HG02938 (cell line): Measurements from ENCODE around the gene SERPINB1.

Experiments
- ATAC-seq: cut with Tn5 transposase; IDR thresholded peaks from one replicate; pipeline ENCODE4 v1.9.1; 2021; ENCODE audit warnings: mild to moderate bottlenecking, moderate library complexity; ENCODE audit not compliant: unreplicated experiment

SERPINB1 gene

DNA sequence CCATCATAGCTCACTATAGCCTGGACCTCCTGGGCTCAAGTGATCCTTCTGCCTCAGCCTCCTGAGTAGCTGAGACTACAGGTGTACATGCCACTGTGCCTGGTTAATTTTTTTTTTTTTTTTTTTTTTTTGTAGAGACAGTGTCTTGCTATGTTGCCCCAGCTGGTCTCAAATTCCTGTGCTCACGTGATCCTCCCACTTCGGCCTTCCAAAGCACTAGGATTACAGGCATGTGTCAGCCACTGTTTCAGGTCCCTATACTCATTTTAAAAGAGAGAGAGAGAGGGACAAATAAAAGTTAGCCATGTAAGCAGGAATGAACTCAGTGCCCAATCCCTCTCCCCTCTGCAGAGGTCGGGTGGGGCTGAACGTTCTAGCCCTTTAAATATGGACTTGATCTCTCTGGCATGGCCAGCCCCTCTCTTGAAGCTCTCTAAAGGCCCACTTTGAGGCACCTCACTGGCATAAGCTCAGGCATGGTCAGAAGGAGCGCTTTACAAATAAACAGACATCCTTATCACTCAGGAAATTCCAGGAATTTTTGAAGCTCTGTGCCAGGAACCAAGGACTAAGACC lies 9.0 kb upstream of the SERPINB1 start:
- ATAC-seq, result no peak

DNA sequence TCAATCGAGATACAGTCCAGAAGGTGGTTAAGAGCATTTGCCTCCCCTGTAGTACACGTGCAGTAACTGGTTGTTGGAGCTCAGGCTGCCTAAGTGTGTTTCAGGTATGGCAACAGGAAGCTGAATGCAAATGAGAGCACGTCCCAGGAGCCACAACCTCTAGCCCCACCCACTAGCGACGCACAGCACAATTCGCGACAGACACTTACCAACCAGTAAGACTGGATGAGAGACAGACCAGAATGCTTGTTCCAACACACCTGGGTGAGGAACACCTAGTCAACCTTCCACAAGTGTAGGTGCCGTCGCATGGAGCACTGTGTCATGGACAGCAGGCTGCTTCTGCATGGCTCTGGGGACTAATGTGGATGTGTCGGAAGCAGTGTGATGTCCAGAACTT lies 7.2 kb upstream of the SERPINB1 start:
- ATAC-seq, result no peak

DNA sequence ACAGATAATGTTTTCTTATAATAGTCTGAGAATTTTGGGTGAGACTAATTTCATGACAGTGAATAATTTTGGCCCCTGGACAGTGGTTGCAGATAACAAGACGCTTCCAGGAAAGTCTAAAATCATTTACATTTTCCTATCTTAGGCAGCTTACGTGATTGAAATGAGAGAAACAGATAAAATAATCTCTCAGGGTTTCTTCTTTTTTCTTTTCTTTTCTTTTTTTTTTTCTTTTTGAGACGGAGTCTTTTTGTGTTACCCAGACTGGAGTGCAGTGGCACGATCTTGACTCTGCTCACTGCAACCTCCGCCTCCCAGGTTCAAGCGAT lies 4.2 kb upstream of the SERPINB1 start:
- no peak for ATAC-seq

DNA sequence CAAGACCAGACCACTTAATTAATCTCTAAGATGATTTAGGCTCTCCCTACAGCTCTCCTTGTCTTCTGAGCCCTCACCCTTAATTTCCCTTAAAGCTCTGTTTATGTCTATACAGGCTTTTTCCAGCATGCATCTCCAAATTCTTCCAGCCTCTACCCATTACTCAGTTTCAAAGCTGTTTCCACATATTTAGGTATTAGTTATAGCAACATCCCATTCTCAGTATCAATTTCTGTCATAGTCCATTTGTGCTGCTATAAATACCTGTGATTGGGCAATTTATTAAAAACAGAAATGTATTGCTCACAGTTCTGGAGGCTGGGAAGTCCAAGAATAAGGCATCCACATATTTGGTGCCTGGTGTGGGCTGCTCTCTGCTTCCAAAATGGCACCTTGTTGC lies 2.3 kb upstream of the SERPINB1 start:
- ATAC-seq, result no peak

DNA sequence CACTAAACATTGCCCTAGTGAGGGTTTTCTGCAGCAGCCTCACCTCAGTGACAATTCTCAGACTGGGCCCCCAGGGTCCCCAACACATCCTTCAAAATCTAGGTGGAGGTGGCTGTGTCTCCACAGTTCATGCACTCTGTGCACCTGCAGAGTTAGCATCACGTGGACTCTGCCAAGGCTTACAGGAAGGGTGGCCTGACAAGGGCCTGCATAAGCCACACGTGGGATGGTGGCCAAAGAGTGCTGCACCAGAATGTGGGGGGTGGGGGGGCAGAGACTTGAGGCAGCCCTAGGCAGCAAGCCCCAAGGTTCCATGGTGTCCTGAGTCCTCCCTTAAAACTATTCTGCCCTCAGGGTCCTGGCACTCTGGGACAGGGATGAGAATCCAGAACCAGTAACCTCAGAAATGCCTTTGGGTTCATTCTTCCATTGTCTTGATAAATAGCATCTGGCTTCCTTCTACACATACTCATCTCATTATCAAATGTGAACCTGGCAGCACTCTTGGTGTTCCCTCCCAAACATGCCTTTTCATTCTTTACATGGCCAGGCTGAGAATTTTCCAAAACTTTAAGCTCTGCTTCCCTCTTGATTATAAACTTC lies 1.6 kb upstream of the SERPINB1 start:
- ATAC-seq, result no peak

DNA sequence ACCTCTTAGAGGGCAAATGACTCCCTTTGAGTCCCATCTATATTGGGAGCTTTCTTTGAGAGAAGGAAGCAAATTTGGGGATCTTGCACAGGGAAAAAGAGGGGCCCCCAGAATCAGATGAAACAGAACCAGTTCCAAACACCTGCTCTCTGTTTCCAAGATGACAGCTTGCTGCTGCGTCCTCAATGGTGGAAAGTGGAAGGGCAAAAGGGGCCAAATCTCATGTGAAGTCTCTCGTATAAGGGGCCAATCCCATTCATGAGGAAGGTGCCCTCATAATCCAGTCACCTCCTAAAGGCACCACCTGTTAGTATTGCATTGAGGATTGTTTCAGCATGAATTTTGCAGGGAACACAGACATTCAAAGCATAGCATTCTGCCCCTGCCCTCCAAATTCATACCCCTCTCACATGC lies 483 bp upstream of the SERPINB1 start:
- ATAC-seq, result no peak

DNA sequence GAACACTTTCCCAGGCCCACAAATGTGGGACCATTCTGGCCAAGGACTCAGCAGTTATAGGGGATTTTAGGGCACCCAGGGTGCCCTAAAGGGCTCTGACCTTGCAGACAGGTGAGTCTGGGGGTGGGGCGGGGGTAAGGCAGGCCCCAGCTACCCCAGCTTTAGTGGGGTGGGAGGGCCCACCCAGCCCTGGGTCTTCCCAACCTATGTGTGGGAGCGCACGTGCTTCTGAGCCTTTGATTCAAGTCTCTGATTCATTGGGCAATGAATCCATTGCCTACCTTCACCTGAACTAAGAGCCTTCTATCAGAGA lies 958 bp downstream of the SERPINB1 start:
- no peak for ATAC-seq

DNA sequence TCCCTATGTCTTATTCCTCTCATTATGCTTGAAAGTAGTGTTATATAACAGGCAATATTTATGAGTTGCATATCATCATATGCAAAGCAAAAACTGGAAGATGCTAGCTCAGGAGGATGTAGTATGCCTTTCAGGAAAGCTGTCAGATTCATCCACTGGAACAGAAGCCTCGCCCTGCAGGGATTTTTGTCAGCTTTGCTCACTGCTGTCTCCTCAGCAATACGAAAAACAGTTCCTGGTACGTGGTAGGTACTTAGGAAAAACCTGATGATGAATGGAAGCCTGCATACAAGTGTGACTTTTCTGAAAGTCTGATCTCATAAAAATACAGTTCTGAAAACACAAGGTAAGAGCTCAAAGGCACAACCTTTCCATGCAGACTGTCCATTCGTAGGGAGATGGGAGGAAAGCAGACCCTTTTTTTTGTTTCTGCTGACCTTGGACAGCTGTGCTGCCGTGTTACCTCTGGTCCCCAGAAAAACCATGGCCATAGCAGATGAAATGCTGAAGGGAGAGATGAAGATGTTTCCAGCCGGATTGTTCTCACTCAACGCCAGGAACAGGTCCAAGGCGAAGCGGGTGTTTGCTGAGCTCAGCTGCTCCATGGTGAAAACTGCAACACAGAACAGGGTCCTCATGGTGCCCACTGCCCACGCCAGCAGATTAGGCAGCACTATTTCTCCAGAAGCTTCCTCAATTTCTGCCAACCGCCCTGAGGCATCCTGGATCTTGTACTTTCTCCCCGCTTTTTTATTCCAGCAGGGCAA lies 1.5 kb downstream of the SERPINB1 start:
- no peak for ATAC-seq

DNA sequence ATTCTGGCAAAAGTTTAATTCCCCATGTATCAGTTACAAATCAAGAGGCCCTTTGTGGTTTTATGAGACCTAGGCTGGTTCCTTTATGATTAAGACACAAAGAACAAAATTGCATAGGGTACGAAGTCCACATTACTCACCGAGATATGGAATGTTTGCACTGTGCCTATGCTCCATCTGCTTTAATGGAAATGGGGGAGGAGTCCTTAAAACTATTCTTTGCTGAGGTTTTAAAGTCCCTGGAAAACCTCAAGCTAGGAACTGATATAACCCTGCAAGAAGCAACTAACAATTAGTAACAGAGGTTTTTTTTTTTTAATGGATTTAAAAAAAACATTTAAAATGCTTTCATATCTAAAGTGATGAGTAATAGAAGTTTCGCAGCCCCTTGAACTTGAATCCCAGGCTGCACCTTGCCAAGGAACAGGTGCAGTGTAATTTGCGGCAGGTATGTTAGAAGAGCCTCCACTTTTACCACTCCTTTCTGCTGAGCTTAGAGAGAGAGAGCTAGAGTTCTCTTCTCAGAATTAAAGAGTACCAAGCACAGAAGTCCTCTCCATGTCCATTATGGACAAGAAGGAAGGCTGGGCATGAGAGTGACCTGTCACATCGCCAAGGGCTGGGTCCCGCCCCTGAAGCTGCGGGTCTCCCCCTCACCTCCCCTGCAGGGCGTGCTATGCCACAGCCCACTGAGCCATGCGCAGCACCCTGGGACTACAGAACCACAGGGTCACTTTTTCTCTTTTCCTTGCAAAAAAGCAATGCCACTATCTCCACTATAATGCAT lies 2.3 kb downstream of the SERPINB1 start:
- no peak for ATAC-seq

DNA sequence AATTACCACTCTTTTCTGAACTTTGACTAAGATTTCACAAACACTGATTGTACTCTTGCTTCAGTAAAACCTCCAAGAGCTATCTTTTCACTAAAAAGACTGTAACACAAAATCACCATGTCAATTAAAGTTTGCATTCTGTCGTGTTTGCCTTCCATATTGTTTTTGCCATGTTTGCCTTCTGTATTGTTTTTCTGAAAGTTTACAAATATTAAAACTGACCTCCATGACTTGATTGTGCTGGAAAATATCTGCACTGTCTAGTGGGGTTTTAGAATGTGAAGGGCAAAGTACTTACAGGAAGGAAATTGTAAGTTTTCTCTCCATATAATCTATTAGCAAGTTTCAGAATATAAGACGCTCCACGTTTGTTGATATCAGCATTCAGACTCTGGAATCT lies 3.4 kb downstream of the SERPINB1 start:
- no peak for ATAC-seq

DNA sequence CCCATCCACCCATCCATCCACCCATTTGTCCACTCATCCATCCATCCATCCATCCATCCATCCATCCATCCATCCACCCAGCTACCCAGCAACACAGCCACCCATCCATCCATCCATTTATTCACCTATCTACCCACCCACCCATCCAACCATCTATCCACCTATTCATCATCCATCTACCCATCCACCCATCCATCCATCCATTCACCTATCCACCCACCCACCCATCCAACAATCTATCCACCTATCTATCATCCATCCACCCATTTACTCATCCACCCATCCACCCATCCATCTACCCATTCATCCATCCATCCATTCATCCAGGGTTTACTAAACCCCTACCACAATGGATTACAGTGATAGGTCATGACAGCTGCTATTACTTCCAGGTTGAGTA lies 7.4 kb downstream of the SERPINB1 start:
- no peak for ATAC-seq

DNA sequence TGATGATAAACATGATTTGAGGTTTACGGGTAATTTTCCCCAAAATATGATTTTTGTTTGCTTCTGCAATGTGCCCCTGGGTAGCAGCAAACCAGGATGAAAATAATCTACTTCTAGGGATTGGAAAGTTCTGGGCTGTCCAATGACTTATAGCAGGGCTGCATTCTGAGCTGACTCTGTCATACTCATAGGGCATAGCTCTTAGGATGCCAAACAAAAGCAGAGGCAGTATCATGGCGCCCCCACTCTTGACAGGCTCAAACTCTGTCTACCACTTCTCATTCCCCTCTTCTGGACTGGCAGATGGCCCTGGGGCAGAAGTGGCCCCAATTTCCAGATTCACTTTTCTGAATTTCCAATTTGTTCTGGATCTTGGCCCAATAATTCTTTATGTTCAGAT lies 10.3 kb downstream of the SERPINB1 start:
- no peak for ATAC-seq

DNA sequence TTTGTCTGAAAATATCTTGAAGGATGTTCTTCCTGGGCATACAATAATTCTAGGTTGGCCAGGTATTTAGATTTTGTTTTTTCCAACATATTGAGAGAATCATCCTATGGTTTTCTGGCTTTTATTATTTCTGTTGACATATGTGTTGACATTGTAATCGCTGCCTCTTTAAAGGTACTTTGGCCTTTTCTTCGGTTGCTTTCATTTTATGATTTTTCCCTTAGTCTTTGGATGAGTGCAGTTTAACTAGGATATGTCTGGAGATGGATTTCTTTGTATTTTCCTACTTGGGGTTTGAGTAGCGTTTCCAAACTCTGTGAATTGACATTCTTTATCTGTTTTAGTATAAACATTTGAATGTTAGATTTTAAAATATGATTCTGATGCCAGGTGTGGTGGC lies 11.5 kb downstream of the SERPINB1 start:
- no peak for ATAC-seq

DNA sequence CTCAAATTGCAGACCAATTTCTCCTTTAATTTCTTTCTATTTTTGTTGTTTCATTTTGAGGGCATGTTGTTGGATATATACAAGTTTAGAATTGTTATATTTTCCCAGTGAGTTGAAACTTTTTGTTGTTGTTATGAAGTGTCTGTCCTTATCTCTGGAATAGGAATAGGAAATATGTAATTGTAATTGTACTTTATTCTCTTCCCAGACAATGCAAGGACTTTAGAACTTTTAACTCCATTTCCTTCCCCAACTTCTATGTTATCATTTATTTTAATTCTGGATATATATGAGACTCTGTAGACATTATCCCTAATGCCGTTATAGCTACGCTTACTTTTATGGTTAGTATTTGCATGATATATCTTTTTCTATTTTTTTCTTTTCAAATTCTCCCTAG lies 12.4 kb downstream of the SERPINB1 start:
- no peak for ATAC-seq

DNA sequence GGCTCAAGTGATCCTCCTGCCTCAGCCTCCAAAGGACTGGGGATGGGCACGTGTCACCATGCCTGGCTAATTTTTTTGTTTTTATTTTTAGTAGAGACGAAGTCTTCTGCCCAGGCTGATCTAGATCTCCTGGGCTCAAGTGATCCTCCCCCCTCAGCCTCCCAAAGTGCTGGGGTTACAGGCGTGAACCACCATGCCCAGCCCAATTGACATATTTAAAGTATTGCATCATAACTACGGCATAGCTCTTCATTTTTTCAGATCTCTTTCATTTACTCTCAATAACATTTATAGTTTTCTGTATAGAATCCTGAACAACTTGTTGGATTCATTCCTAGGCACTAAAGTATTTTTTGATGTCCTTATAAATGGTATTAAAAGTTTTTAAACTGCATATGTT lies 13.0 kb downstream of the SERPINB1 start:
- ATAC-seq, result no peak

DNA sequence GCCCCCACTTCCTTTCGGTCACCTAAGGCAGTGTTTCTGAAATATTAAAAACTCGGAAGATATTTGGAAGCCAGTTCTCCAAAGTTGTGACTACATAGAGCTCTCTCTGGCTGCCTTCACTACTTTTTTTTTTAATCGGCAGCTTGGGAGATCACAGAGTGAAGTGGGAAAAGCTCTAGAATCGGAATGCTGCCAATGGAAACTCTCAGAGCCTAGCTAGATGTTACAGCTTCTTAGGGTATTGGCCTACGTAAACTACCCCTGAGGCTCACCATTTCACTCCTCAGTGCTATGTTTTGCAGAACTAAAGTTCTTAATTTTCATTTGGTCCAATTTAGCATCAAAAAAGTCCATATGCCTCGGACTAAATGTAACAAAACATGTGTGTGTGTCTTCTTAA lies 14.5 kb downstream of the SERPINB1 start:
- no peak for ATAC-seq

DNA sequence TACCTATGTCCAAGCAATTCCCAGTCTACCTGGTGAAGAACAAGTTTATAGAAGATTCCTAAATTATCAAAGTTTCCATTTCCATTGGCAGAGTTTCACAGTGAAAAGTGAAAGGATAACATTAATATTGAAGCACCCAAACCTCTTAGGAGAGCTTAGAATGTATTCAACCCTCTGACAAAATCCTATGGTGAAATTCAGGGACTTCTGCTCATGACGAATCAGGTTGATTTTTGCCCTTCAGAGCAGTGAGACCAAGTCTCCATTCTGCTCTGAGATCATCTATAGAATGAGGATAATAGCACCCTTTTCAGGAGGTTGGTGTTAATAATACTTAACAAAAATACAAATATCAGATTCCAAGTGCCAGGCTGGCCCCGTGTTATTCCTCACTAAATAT lies 15.5 kb downstream of the SERPINB1 start:
- ATAC-seq, result no peak

DNA sequence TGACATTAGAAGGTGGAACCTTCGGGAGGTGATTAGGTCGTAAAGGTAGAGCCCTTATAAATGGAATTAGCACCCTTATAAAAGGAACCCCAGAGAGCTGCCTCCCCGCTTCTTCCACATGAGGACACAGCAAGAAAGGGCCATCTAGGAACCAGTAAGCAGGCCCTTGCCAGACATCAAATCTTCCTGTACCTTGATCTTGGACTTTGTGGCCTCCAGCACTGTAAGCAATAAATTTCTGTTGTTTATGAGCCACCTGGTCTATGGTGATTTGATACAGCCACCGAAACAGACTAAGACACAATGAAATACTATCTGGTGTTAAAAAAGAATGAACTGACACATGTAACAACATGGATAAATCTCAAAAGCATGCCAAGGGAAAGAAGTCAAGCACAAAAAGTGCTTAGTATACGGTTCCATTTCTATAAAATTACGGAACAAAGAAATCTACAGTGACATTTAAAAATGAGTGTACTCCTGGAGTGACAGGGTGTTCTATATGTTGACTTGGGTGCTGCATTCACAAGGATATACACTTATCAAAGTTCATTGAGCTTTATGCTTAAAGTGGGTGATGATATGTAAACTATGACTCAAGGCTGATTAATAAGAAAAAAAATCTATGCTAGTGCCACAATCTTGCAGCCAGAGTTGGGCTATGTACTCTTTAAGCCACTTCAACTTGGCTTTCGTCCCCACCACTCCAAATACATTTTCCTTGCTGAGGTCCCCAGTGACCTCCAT lies 18.4 kb downstream of the SERPINB1 start:
- no peak for ATAC-seq

DNA sequence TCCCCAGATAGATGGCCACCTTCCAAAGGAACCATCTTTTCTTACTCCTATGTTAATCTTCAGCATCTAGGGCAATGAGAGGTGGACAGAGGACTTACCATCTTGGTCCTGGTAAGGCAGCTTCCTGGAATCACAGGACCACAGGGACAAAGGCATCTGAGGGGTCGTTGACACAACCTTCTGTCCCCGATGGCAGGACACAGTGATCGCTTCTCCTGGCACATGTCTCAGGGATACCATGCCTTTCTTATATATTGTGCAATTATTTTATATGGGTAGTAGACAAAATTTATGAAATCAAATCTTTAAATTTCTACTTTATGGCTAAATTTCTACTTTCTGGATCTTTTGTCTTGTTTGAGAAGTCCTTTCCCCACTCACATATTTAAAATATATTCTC lies 20.1 kb downstream of the SERPINB1 start:
- no peak for ATAC-seq

DNA sequence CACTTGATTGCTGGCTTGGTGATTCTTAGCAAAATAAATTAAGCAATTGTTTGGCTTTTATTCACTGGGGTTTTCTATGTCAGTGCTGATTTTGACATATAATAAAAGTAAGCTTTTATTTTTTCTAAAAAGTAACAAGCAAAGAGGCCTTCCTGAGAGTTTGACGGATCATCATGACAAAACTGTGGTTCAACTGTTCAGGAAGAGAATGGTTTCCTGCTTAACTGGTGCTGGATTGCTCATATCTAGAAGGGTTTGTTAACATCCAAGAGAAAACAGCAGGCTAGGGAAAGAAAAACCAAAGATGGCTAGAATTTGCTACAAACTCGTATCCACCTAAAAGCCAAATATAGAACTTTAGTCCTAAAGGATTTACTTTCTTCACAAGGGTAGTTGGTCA lies 21.2 kb downstream of the SERPINB1 start:
- ATAC-seq, result no peak

DNA sequence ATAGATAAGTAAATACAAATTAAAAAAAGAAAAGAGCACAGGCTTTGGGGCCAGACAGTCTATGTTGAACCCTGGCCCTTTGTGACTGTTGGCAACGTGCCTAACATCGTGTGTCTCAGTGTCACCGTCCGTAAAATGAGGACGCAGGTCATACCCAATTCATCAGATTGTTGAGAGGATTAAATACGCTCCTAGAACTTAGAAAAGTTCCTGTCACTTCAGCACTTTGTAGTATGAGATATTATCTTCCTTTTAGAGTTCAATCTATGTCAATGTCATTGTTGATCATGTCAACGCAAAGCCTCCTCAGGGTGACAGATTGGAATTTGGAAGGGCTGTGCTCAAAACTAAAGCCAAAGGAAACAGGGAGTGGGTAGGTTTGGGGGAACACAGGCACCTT lies 21.7 kb downstream of the SERPINB1 start:
- no peak for ATAC-seq
